ENCODE data around the gene POU2AF1.

- TF ChIP-seq EZH2 (IDR thresholded peaks at IDR 0.05) (no peak), POLR2AphosphoS5 (IDR thresholded peaks at IDR 0.05; ENCODE audit: borderline replicate concordance, low read depth, low read length) (no peak)
These were observed 27.6 kb downstream of the POU2AF1 start for GRCh38 chr11:111351374-111352055.
